NCI-H460 (cell line): ENCODE data around the gene TMPRSS9. TPM values are rescaled to one million over a fixed set of nuclear protein-coding genes. Genes with fewer than 3 reads are reported as not detected.
"Not testable (repeated sequence)": the region's sequence is repeated elsewhere in the genome, so short reads cannot be mapped to it uniquely, and the experiment has no call there.

Source experiments
- DNase-seq: peaks from one replicate; pipeline ENCODE4 v3.0.0-alpha.2; 2016; ENCODE audit warnings: low read depth; ENCODE audit errors: extremely low read depth
- total RNA-seq: library from RNA; depleted of rRNA; stranded (reverse); fragments of >200 nt; shearing (Covaris generic); gene quantifications from 2 replicates; pipeline ENCODE4 v1.2.3, GENCODE V29; 2014

TMPRSS9 gene
- total RNA-seq, 1 experiment from 2014 or later = 0.05 TPM

DNA sequence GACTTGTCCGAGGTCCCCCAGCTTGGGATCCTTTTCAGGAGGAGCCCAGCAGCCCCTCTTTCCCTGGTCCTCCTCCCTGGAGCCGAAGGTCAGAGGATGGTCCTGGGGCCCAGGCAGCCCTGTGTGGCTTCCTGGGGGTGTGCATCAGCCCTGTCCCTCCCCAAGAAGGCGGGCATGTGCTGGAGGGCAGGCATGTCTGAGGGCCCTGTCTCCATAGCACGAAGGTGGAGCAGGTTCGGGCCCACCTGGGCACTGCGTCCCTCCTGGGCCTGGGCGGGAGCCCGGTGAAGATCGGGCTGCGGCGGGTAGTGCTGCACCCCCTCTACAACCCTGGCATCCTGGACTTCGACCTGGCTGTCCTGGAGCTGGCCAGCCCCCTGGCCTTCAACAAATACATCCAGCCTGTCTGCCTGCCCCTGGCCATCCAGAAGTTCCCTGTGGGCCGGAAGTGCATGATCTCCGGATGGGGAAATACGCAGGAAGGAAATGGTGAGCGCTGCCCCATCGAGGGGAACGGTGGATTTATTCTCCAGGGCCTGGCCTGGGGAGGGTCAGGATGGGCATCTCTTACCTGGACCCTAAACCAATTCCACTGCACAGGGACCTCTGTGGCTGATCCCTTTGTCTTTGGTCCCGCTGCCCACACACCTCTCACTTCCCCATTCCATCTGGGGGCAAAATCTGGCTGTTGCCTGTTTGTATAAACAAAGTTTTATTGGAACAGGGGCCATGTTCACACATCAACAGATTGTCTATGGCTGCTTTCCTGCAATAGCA, 56.4 kb downstream of the TMPRSS9 start:
- no peak for DNase-seq

GRCh38 chr19:2417436-2417835, 57.4 kb downstream of the TMPRSS9 start:
- not testable (repeated sequence) for DNase-seq

- no peak for DNase-seq
Measured at GRCh38 chr19:2417881-2418406, 57.9 kb downstream of the TMPRSS9 start.

DNA sequence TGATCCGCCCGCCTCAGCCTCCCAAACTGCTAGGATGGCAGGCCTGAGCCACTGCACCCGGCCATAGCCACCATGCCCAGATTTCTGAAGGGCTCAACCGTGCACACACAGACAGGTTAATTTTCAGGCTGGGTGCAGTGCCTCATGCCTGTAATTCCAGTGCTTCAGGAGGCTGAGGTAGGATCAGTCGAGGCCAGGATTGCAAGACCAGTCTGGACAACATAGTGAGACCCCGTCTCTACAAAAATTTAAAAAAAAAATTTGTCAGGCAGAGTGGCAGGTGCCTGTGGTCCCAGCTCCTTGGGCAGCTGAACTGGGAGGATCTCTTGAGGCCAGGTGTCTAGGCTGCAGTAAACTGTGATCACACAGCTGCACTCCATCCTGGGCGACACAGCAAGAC, 59.7 kb downstream of the TMPRSS9 start:
- DNase-seq = no peak

- DNase-seq = no peak
Measured at GRCh38 chr19:2420490-2420889, 60.4 kb downstream of the TMPRSS9 start.

DNA sequence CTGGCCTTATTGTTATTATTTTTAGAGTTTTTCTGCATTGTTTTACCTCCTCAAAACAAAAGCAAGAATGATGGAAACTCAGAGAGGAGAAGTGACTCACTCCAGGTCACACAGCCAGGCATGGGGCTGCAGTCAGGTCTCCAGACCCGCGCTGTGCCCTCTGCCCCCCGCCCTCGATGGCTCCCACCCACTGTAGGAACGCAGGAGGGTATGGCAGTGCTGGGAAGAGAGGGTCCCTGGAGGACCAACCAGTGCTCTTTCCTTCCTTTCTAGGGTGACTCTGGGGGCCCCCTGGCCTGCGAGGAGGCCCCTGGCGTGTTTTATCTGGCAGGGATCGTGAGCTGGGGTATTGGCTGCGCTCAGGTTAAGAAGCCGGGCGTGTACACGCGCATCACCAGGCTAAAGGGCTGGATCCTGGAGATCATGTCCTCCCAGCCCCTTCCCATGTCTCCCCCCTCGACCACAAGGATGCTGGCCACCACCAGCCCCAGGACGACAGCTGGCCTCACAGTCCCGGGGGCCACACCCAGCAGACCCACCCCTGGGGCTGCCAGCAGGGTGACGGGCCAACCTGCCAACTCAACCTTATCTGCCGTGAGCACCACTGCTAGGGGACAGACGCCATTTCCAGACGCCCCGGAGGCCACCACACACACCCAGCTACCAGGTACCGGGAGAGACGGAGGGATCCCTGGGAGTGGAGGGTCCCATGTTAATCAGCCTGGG, 61.7 kb downstream of the TMPRSS9 start:
- no peak for DNase-seq

GRCh38 chr19:2423071-2423914, 63.2 kb downstream of the TMPRSS9 start:
- no peak for DNase-seq

DNA sequence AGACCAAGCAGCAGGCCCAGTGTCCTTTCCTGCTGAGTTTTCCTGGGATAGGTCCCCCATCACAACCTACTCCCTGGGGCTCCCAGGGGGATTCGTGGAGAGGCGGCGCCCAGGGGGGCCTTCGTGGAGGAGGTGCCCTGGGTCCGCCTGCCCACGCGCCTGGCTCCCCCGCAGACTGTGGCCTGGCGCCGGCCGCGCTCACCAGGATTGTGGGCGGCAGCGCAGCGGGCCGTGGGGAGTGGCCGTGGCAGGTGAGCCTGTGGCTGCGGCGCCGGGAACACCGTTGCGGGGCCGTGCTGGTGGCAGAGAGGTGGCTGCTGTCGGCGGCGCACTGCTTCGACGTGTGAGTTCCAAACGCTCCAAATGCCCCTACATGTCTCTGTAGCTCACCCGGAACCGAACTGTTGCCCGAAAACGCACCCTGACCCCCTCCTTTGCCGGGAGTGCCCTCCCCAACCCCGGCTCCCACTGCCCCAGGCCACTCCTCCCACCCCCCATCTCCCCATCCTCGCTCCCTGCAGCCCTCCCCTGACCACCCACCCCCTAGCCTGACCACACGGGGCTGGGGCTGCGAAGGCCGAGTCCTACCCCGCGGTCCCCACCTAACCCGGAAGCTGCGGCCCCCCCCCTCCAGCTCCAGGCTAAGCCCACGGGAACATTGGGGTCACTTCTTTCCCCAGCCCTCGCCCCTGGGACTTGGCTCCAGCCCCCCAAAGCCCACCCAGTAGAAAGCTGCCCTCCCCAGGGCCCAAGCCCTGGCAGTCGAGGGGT, 64.0 kb downstream of the TMPRSS9 start:
- DNase-seq = no peak

GRCh38 chr19:2424686-2425621, 64.9 kb downstream of the TMPRSS9 start:
- DNase-seq = no peak

DNA sequence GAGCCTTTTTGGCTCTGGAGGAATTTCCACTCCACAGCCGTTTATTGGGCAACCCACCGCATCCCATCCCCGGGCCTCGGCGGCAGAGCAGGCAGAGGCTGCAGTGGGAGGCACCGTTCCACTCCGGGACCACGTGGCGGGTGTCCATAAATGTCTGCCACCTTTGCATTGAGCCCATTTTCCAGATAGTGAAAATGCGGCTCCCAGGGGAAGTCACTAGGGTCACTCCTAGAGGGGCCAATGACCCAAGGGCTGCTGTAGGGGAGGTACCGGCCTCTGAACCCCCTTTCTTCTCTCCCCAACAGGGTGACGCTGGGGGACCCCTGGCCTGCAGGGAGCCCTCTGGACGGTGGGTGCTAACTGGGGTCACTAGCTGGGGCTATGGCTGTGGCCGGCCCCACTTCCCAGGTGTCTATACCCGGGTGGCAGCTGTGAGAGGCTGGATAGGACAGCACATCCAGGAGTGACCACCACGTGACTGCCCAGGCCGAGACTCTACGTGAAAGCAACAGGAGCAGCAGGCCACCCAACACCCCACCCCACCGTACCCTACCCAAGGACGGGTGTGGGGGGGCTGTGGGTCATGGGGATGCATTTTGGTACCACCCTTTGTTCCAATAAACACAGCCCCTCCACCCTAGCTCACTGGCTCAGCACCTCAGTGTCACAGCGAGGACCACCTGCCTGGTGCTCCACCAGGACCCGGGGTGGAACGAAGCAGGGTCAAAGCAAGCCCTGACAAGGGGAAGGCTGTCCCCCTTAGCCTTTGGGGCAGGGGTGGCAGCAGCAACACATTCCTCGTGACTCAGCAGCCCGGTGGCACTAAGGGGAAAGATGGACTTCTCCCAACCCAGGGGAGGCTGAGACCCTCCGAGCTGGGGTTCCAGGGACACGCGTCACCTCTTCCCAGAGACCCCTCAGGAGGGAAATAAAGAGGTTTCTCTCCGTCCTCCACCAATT, 65.8 kb downstream of the TMPRSS9 start:
- DNase-seq = no peak

GRCh38 chr19:2426611-2427428, 66.8 kb downstream of the TMPRSS9 start:
- no peak for DNase-seq

DNA sequence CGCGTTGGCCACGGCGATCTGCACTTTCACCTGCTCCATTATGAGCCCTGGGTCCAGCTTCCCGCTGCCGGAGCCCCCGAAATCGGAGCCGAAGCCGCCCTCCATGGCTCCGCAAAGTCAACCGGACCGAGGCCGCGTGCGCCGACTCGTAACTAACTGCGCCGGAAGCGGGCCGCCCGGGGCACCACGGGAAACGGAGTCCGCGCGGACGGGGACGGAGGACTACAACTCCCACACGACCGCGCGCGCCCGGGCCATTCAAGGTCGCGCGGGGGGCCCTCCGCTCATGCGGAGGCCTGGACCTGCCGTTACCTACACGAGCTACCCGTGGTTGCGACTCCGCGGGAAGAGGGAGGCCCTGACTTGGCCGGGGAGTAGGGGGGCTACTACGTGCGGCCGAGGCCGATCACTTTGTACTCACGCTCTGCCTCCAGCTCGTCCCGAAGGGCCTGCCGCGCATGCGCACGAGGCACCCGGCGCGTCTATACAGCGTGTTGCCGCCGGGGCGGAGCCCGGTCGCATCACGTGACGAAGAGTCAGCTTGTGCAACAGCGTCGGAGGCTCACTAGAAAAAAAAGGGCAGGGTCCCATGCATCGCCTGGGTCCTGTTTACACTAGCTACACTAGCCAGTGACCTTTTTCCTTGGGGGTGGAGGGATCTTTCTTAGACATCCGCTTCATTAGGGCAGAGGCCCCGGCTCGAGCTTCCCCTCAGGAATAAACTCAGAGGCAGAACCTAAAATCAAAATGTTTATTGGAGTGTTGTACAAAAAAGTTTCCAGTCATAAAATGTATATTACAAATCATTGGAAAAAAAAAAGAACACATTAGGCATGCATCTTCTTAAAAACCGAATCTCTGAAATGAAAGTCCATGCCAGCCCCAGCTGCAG, 67.6 kb downstream of the TMPRSS9 start, which contains the start of gene TIMM13:
TIMM13 (minus strand) TSS at position 158 of the 892 bp plus-strand sequence; CDS start at position 105, 53 bp downstream.
- DNase-seq = peak; percentile 88

- DNase-seq = no peak
Measured at GRCh38 chr19:2428321-2428690, 68.2 kb downstream of the TMPRSS9 start.

- no peak for DNase-seq
Measured at GRCh38 chr19:2428756-2429711, 69.0 kb downstream of the TMPRSS9 start.
